Fibroblast of skin of scalp (primary cell): ENCODE results near the gene AP4B1. TPM values are rescaled to one million over a fixed set of nuclear protein-coding genes. Genes with fewer than 3 reads are reported as not detected.
"Not testable (repeated sequence)": the region's sequence is repeated elsewhere in the genome, so short reads cannot be mapped to it uniquely, and the experiment has no call there.

ENCODE experiments used
- DNase-seq: peaks from one replicate; pipeline ENCODE4 v3.0.0-alpha.2; 2013
- polyA plus RNA-seq, 2 experiments: library from polyadenylated mRNA; unstranded; fragments of 120-200 nt; gene quantifications; one replicate each; pipeline ENCODE4 v1.2.1, GENCODE V29; 2013; ENCODE audit not compliant: insufficient read length in 2 of 2

The AP4B1 gene
- 15.8 TPM for polyA plus RNA-seq (2013, experiment 1 of 2; ENCODE audit: insufficient read length)
- 17.5 TPM for polyA plus RNA-seq (2013, experiment 2 of 2; ENCODE audit: insufficient read length)

DNA sequence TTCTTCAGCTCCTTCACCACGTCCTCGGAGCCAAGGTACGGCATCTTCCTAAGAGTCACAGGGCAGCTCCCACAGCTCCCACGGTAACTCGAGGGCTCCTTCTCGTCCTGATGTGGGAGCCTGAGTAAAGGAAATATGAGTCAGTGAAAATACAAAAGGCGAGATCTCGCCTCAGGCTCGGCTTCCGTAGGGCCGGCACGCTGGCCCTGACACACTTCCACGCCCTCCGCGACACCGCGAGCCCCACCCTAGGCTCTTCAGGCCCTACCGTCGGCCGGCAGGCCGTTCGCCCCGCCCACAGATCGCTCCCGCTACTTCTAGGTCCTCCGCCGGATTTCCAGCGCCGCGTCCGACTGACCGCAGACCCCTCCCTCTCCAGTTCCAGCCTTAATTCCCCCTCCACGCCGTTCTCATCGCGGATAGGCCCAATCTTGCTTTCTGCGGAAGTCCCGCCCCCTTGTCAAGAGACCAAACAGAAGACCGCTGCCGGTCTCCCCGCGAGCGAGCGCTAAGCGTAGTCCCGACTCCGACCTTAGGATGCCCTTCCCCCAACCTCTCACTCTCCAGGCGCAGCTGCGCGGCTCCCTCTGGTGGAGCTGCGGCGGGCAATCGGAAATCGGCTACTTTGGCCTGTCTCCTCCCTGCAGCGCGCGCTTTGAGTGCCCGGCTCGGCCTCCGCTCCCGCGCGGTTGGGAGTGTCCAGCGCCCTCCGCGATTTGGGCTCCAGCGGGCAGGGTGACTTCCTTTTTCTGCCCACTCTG lies at the start of gene AP4B1, which contains the start of gene DCLRE1B:
Gene AP4B1 (minus strand): TSS at position 126 of the 761 bp plus-strand sequence. CDS start 82 bp downstream, at position 44.
Gene DCLRE1B (plus strand): TSS at position 653 of the 761 bp plus-strand sequence. CDS start 261 bp downstream, outside the sequence.
- DNase-seq = peak; percentile 100

DNA sequence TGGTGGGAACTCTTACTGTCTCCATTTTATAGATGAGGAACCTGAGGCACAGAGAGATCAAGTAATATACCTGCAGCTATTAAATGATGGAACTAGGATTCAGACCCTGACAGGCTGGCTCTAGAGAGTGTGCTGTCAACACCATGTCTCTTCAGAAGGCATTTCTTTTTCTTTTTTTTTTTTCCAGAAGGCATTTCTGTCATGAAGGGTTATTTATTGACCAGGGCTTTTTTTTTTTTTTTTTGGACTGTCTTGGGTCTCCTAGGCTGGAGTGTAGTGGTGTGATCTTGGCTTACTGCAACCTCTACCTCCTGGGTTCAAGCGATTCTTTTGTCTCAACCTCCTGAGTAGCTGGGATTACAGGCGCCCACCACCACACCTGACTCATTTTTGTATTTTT lies 47.1 kb upstream of the AP4B1 start:
- DNase-seq = no peak

DNA sequence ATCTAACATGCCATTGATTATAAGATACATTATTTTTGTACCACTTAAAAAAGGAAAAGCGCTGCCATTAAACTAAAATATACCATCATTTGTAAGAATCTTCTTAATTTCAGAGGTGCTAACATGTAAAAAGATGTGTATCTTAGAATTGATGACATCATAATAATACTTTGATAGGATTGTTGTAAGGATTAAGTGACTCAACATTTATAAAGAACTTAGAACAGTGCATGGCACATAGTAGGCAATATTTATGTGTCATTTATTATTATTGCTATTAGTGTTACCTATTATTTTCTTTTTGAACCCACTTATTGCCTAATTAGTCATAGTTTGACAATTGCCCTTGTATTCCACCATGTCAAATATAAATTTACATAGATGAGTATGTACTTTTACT lies 46.3 kb upstream of the AP4B1 start:
- no peak for DNase-seq

DNA sequence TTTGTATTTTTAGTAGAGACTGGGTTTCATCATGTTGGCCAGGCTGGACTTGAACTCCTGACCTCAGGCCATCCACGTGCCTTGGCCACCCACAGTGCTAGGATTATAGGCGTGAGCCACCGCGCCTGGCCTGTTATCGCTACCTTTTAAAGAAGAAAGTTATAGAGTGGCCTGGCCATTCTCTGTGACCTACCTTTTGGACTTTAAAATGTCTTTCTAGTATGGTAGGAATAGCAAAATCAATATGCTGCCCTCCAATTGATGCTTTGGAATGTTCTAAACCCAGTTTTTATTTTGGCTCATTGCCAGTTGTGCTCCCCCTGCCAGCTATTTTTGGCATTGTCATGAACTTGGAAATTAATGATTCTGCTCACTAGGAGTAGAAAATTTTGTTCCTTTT lies 44.4 kb upstream of the AP4B1 start:
- DNase-seq = peak; percentile 29

DNA sequence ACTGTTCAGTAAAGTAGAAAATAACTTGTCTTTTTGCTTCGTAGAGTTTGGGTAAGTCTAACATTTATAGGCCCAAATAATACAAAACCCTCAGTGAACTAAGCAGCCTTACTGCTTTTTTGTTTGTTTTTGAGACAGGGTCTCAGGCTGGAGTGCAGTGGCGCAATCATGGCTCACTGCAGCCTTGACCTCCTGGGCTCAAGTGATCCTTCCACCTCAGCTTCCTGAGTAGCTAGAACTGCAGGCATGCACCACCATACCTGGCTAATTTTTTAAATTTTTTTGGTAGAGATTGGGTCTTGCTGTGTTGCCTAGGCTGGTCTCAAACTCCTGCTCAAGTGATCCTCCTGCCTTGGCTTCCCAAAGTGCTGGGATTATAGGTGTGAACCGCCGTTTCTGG lies 43.6 kb upstream of the AP4B1 start:
- not testable (repeated sequence) for DNase-seq

DNA sequence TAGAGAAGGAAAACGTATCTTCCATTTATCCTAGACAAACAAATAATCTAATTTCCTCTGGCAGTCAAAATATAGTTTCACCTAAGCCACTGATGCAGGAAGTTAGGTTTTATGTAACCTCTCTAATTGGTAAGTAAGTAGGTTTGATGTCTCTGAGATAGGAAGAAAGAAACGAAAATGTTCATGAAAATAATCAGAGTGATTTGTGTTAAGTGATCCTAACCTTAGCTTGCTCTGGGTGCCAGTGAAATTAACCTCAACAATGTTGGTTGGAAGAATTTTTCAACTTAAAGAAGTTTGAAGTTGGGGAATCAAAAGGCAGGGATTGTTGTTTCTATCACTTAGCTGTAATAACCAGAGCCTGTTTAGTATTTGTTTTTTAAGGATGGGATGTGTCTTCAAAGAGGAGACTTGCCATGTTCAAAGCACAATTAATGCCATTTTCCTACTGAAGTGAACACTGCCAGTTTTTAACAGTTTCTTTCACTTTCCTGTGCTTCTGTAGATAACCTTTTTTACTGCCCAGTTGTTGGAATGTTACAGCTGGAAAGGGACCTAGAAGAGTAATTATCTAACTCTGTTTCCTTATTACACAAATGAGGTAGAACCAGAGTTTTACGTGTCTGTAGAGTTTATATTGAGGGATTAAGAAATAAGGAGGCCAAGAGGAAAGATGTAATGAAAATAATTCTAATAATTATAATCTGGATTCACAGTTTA lies 42.9 kb upstream of the AP4B1 start:
- DNase-seq = no peak

DNA sequence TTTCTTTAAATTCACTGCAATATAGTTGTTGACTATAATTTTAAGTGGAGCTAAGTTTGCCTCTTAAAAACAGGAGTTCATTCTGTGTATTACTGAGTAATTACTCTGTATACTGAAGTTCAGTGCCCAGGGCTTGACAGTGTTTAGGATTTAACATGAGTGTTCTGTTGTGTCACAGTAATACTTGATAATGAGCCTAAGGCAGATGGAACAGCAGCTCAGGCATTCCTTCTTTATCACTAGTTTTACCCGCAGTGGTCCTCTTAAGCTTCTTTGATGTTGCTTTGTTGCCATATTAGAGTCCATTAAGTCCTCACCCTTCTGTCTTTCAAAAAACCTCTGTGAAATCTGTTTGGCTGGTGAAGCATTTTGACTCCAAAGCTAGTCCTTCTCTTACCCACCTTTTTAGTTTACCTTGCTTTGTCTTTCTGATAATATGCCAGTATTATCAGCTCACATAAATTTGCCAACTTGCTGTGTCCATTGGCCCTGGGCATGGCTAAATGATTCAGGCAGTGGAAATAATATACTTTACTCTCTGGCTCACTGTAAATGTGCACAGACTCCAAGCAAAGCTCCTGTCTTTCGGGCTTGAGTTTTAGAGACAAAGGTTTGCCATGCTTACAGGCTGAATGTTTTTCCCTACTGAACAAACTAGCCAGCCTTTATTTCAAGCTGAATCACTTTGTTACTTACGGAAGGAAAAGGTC lies 42.2 kb upstream of the AP4B1 start:
- no peak for DNase-seq

DNA sequence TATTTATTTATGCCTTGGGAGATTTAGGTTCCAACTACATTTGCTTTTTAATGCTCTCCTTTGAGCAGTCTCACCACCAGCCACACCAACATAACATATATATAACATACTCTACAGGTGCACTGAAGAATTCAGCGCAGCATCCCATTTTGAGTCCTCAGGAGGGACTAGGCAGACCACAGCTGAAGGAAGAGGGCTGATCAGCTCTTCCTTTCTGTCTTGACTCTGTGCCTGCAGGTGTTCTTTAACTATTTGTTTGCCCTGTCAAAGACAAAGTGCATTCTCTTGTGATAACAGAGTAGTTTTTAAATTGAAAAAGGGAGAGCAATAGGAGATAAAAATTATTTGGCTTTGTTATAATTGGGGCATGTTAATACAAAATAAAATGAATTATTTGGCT lies 41.5 kb upstream of the AP4B1 start:
- no peak for DNase-seq

DNA sequence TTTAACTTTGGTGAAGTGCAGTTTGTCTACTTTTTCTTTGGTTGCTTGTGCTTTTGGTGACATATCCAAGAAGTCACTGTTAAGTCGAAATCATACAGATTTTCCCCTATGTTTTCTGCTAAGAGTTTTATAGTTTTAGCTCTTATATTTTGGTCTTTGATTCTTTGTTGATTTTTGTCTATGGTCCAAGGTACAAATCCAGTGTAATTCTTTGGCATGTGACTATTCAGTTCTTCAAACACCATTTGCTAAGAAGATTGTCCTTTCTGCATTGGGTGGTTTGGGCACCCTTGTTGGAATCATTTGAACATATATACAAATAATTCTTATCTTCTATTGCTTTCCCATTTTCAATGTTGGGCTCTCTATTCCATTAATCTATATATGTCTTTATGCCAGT lies 40.7 kb upstream of the AP4B1 start:
- DNase-seq = no peak

DNA sequence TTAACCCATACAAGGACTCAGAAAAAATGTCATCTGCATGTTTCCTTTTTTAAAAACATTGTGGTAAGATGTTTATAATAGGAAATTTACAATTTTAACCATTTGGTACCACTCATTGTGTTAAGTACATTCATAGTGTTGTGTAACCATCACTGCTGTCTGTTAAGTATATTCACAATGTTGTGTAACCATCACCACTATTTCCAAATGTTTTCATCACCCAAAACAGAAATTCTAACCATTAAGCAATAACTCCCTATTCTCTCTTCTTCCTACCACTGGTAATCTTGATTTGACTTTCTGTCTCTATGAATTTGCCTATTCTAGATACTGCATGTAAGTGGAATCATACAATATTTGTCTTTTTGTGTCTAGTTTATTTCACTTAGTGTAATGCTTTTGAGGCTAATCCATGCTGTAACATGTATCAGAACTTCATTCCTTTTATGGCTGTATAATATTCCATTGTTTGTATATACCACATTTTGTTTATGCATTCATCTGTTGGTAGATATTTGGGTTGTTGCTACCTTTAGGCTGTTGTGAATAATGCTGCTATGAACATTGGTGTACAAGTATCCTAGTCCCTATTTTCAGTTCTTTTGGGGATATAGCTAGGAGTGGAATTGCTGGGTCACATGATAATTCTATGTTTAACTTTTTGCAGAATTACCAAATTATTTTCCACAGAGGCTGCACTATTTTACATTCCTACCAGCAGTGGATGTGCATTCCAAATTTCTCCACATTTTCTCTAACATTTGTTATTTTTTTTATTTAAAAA lies 38.6 kb upstream of the AP4B1 start:
- no peak for DNase-seq

DNA sequence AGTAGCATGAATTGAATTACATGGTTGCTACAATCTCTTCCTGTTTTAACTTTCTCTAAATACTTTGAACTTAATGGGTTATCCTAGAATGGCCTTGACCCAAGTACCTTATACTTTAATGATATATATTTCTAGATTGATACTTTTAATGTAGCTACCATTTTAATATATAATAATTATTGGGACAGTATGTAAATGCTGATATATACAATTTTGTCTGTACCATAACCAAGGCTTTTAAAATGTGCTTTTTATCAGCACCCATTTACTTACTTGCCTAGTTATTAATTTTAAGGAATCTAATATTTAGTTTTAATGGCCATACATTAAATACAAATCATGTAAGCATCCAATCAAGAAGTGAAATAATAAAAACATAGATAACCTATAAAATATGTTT lies 37.9 kb upstream of the AP4B1 start:
- no peak for DNase-seq

DNA sequence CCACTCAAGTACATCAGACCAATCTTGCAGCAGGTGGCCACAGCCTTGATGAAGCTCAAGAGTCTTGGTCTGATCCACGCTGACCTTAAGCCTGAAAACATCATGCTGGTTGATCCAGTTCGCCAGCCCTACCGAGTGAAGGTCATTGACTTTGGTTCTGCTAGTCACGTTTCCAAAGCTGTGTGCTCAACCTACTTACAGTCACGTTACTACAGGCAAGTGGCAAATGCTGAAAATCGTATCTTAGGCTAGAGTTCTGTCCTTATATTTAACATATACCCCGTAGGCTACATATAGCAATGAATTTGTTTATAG lies 36.6 kb upstream of the AP4B1 start:
- no peak for DNase-seq

DNA sequence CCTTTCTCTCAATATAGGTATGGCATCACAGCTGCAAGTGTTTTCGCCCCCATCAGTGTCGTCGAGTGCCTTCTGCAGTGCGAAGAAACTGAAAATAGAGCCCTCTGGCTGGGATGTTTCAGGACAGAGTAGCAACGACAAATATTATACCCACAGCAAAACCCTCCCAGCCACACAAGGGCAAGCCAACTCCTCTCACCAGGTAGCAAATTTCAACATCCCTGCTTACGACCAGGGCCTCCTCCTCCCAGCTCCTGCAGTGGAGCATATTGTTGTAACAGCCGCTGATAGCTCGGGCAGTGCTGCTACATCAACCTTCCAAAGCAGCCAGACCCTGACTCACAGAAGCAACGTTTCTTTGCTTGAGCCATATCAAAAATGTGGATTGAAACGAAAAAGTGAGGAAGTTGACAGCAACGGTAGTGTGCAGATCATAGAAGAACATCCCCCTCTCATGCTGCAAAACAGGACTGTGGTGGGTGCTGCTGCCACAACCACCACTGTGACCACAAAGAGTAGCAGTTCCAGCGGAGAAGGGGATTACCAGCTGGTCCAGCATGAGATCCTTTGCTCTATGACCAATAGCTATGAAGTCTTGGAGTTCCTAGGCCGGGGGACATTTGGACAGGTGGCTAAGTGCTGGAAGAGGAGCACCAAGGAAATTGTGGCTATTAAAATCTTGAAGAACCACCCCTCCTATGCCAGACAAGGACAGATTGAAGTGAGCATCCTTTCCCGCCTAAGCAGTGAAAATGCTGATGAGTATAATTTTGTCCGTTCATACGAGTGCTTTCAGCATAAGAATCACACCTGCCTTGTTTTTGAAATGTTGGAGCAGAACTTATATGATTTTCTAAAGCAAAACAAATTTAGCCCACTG lies 36.0 kb upstream of the AP4B1 start:
- no peak for DNase-seq

DNA sequence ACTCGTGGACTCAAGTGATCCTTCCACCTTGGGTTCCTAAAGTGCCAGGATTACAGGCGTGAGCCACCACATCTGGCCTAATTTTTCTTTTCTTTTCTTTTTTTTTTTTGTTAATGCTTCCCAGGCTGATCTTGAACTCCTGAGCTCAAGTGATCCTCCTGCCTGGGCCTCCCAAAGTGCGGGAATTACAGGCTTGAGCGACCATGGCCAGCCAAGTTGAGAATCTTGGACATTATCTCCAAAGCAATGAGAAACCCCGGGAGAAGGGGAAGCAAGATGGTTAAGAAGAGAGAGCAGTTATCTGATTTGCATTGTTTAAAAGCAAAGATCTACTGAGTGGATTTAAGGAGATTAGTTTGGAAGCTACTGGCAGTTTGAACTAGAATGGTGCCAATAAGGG lies 33.6 kb upstream of the AP4B1 start:
- no peak for DNase-seq

DNA sequence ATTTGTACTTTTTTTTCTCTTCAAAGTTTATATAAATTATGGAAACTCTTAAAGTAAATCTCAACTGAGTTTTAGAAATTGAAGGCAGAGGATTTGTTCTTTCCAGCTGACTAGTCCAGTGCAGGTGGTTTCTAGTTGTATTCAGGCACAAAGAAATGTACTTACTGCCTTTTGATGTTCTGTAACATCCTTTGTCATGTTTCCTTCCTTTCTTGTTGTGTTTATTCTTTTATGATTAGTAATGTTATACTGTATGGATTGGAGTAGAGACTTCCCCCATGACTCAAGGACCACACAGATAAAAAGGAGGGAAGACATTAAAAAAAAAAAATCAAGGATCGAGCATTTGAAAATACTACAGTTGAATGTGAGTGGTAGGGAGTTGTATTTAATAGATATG lies 32.5 kb upstream of the AP4B1 start:
- DNase-seq = no peak

DNA sequence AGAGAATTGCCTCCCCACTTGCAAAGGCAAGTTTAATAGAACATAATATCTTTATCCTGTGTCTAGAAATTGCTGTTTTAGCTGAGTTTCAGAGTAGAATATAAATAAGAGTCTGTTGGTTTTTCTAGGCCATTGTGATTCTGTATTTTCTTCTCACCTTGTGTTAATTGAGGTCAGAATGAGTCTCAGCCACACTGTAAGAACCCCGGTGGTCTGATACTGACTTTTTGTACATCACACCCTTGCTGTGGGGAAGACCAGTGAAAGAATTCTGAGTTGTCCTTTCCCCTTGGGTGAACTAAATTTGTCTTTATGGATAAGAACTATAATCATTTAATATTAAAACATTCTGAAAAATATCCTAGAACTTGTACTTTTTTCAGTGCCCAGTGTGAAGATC lies 31.4 kb upstream of the AP4B1 start:
- no peak for DNase-seq

DNA sequence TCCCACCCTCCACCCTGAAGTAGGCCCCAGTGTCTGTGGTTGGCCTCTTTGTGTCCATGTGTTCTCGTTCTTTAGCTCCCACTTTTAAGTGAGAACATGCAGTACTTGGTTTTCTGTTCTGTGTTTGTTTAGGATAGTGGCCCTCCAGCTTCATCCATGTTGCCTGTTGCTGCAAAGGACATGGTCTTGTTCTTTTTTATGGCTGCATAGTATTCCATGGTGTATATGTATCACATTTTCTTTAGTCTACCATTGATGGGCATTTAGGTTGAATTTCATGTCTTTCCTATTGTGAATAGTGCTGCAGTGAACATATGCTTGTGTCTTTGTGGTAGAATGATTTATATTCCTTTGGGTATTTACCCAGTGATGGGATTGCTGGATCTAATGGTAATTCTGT lies 30.6 kb upstream of the AP4B1 start:
- DNase-seq = no peak

DNA sequence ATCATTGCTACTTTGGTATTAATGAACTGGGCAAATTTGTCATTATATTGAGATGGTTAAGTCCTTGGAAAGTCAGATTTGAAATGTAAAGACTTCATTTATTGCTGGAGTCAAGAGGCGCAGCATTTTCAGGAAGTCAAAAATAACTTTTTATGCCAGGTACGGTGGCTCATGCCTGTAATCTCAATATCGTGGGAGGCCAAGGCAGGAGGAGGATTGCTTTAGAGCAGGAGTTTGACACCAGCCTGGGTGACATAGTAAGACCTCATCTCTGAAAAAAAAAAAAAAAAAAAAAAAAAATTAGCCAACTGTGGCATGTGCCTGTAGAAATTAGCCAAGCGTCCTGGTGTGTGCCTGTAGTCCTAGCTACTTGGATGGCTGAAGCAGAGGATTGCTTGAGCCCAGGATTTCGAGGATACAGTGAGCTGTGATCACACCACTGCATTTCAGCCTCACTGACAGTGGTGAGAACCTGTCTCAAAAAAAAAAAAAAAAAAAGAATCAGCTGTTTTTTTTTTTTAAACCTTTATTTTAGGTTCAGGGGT lies 30.0 kb upstream of the AP4B1 start:
- DNase-seq = no peak

DNA sequence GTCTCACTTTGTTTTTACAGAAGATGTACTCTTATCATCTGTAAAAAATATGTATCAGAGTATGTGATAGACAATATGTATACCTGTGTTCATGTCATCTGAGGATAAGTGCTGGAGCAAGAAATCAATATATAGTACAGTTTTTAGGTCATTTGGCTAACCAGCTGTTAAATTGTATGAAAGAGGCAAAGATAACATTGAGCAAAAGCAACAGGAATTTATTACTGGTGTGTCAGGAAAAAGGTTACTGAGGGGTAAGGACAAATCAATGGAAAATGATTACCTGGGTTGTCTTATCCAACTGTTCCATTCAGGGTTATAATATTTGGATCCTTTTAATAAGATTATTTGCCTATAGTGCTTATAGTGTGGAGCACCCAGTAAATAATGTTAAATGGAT lies 29.4 kb upstream of the AP4B1 start:
- no peak for DNase-seq

DNA sequence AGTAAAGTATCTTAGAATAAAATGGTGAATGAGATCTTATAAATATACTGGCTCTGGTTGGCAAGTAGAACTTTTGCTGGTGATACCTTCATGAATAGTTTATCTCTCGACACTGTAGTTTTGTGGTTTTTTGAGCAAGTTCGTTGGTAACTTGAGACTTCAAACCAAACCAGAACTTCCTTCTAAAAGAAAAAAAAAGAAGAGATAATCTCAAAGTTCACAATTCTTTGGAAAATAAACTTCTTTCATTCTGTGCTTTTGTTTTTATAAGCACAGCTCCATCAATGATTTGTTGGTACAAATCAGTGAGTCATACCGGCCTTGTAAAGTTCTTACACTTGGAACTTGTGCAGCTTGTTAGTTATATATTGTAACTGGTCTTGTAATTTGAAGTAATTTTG lies 26.9 kb upstream of the AP4B1 start:
- DNase-seq = peak; percentile 2

DNA sequence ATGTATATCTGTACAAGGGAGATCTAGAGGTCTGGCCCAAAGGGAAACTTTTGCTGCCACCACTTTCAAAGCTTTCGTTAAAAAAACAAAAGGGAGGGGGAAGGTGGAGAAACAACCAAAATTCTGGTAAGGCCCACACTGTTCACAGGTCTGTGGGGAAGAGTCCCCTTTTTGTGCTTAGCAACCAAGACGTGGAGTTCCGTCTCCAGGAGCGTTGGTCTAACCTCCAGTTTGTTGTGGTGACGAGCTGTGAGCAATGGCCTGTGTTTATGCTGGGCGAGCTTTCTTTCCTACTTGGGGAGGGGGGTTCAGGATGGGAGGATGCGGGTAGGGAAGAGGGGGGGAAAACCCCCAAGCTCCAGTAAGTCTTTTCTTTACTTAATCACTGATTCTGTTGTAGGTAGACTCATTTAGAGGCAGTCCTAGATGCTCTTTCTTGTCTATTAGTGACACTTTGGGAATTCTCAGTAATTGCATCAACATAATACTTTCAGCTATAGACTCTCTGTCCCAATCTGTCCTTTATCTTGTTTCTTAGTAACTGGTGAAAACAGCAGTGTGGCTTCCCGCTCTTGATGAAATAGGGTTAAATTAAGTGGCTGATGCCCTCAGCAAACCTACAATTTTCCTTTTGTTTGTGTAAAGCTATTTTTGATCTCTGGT lies 26.0 kb upstream of the AP4B1 start:
- peak; percentile 20 for DNase-seq
